Suppressor macrophage treated with lipopolysaccharide for 4 hours (primary cell): ENCODE measurements around the gene ZSWIM7.
"Not testable (repeated sequence)": the region's sequence is repeated elsewhere in the genome, so short reads cannot be mapped to it uniquely, and the experiment has no call there.

ENCODE experiments used
- DNase-seq: peaks from one replicate; pipeline ENCODE4 v3.0.0-alpha.2; 2020

Gene ZSWIM7

DNA sequence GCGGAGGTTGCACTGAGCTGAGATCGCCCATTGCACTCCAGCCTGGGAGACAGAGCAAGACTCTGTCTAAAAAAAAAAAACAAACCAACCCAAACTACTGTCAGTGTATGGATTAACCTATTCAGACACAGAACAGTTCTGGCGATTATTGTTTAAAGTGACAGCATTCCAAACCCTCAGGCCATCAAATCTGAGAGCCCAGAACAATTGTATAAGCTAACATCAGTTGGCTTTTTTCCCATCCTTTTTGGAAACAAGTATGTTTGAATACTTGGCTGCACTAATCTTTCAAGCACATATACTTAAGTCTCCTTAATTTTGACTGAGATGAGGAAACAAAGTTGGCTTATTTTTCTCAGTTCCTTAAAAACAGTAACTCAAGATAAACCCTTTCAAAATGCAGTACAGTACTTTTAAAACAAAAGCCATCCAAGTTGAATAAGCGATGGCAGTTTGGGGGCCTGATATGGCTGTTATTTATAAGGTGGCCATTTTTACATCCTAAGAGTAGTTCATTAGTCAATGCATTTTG is 1.4 kb downstream of the ZSWIM7 start:
- DNase-seq, result no peak

- DNase-seq, result no peak
Measured at GRCh38 chr17:15996322-15996721, 3.2 kb downstream of the ZSWIM7 start.

GRCh38 chr17:15981646-15982580 is 17.6 kb downstream of the ZSWIM7 start:
- DNase-seq, result no peak

DNA sequence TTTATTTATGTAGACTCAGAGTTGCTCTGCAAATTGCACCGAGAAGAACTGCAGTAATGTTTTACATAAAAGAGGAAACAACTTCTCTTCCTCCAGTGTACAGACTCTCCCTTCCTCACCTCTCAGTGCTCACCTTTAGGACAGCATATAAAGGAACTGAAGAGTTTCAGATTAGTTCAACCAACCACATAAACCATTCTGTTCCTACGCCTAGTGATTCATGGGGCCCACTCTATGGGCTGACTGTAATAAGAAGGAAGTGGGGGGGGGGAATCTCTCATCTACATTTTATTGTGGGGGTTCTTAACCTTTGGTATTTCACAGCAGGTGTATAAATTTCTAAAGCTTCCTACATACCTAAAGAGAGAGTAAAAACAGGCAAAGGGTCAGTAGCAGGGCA is 18.3 kb downstream of the ZSWIM7 start:
- DNase-seq, result no peak

GRCh38 chr17:15979013-15979412 is 20.5 kb downstream of the ZSWIM7 start:
- DNase-seq, result not testable (repeated sequence)

GRCh38 chr17:15978606-15979005 is 20.9 kb downstream of the ZSWIM7 start:
- DNase-seq, result no peak

- no peak for DNase-seq
Measured at GRCh38 chr17:15977894-15978293, 21.6 kb downstream of the ZSWIM7 start.

DNA sequence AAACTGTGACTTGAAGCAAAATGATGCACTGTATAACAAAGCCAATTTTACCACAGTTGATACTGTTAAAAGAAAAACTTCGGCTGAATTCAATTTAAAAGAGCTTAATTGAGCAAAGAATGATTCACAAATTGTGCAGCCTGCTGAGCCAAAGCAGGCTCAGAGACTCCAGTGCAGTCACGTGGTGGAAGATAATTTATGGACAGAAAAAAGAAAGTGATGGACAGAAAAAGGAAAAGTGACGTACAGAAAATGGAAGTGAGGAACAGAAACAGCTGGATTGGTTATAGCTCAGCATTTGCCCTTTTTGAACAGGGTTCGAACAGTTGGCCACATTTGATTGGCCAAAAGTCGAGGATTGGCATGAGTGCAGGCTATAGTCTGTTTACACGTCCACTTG is 25.7 kb downstream of the ZSWIM7 start:
- DNase-seq, result no peak

DNA sequence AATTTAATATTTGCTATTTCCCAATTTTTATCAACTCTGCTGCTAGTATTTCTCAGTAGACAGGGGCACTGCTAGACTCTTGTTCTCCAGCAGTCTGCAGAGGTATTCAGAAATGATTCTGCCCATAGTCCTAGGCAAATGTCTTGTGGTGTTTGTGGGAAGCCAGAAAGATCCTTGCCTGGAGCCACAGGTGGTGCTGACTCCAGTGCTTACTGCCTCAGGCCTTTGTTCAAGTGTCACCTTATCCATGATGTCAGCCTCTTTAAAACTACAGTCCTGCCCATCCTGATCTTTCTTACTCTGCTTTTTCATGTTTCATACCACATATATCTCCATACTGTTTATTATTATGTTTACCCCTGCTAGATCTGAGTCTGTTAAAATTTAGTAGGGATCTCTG is 26.5 kb downstream of the ZSWIM7 start:
- DNase-seq, result no peak

DNA sequence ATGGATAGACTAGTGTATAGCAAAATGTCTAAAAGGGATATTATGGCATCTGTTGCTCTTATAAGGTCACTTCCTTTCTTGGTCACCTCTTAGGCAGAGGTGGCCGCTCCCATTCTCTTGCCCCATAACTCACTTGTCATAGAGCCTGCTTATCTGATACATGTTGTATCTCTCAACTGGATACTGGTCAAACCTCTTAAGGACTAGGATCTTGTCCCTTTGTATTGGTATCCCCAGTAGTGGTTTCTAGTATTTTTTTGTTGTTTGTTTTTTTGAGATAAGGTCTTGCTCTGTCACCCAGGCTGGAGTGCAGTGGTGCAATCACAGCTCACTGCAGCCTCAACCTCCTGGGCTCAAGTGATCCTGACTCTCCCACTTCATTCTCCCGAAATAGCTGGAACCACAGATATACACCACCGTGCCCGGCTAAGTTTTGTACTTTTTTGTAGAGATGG is 27.0 kb downstream of the ZSWIM7 start:
- DNase-seq, result no peak

GRCh38 chr17:15971882-15972281 is 27.6 kb downstream of the ZSWIM7 start:
- no peak for DNase-seq

- DNase-seq, result no peak
Measured at GRCh38 chr17:15971098-15971678, 28.3 kb downstream of the ZSWIM7 start.

- no peak for DNase-seq
Measured at GRCh38 chr17:15970500-15970899, 29.0 kb downstream of the ZSWIM7 start.

DNA sequence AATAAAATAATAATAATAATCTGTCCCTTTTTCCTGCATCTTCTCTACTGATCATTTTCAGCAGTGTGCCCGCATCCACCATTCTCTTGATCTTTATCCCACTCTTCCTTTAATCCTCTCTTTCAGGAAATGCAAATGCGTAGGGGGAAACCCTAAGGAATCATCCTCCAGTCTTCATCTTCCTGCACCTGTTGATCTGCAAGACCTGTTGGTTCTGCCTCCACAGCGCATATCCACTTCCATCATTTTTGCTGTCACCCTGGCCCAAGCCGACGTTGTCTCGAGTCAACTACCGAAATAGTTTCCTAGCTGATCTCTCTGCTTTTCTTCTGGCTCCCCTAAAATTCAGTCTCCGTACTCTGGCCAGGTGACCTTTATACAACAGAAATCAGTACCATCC is 30.0 kb downstream of the ZSWIM7 start:
- DNase-seq, result no peak

GRCh38 chr17:15967706-15968399 is 31.7 kb downstream of the ZSWIM7 start:
- no peak for DNase-seq

DNA sequence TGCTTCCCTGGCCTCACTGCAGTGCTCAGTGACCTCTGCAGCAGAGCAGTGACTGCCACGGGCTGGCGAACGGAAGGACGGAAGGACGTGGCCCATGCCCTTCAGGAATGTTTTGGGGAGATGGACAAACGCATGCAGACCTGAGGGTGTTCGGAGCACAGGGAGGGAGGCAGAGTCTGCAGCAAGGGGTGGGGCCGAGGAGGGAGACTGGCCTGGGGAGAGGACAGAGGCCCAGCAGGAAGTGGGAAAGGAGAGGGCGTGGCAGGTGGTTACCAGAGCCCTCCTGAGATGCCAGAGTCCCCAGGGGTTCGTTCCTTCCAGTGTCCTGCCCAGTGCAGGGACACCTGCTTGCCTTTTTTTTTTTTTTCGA is 32.6 kb downstream of the ZSWIM7 start:
- DNase-seq, result no peak

DNA sequence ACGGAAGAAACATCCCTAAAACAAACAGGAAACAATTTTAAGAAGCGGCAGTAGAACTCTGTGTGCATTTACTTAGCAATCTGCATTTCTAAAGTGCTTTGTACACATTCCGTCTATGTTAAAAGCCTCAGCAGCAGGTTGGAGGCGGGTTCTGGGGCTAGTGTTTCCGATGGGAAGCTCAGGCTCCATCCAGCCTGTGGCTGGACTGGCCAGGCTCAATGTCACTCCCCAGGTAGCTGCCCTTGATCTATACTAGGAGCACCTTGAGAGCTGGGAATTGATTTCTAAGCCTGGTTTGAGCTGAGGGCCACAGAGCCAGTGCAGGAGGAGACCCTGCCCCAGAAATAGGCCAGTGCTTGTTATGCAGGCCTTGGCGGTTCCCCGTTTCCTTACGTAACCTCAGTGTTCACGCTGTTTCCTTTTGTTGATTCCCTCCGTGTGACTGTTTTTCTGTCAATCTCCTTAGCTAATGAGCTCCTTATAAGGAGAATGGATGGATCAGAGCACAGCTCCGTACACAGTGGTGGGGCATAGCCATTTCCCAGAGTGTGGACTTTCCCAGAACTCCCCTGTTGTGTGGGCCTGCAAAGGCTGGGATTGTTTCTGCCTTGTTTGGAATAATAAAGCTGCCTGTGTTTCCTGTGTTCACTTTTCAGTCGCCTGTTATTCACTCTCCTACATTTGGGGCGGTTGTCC is 33.2 kb downstream of the ZSWIM7 start:
- peak; percentile 41 for DNase-seq

DNA sequence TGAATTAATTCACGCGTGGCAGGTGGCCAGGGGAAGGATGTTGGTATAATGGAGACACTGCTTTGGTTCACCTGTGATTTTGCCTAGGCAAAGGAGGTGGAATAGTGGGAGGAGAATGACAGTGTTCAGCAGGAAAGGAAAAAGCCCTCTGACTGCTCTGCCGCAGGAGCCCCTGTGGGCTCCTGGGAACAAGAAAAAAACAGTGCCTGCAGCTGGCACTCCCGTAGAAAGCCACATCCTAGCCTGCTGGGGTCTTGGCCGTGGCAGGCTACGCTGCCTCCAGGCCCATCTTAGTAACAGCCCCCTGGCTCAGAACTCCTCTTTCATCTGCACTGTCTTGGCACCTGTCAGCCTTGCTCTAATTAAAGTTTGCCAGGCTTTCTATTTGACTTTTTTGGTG is 34.0 kb downstream of the ZSWIM7 start:
- no peak for DNase-seq

DNA sequence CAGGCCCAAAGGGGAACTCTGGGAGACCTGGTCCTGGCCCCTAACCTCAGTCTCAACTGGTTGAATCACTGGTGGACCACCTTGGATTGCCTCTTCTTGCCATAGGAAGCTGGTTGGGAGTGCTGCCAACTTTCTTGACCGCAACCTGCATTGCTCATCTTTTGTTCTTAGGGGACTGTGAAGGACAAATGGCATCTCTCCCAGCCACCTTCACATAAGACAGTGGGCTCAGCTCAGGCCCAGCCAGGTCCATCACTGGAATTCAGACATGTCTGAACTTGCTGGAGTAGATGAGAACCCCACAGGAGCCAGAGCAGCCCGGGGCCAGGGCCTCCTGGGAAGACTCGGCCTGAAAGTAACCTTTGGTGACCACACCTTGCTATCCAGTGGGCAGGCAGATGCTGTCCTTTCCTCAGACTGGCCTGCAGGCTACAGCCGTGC is 35.8 kb downstream of the ZSWIM7 start:
- DNase-seq, result no peak

- DNase-seq, result no peak
Measured at GRCh38 chr17:15958484-15958854, 41.0 kb downstream of the ZSWIM7 start.

DNA sequence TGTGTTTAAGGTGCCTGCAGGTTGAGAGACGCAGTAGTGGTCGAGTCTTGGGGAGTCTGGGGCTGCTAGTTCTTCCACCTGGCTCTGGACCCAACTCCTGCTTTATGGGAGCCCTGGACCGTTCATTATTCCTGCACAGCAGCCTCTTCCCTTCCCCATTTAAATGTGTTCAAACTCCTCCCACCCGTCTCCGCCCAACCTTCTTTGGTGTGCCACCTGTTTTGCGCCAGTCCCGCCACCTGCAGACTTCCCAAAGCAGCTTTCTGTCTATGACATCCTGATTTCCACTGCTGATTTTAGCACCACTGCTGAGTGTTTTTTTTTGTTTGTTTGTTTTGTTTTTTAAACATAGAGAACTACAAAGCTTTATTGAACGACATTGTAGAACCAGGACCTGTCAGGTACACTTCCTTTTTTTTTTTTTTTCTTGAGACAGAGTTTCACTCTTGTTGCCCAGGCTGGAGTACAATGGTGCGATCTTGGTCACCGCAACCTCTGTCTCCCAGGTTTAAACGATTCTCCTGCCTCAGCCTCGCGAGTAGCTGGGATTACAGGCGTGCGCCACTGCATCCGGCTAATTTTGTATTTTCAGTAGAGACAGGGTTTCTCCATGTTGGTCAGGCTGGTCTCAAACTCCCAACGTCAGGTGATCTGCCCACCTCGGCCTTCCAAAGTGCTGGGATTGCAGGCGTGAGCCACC is 41.7 kb downstream of the ZSWIM7 start:
- DNase-seq, result no peak

GRCh38 chr17:15957206-15957605 is 42.3 kb downstream of the ZSWIM7 start:
- DNase-seq, result no peak
